Trophoblast cell (in vitro differentiated cells and primary cell): ENCODE results near the gene MYO16.
A peak's percentile ranks its signal among the peaks of the same experiment; 100 is the strongest.

Experiments used
- DNase-seq, 2 donors: peaks; one replicate each; pipeline ENCODE4 v3.0.0-alpha.2; 2016
- H2AFZ ChIP-seq: 2 replicates; pipeline ENCODE4 v1.6.1; 2013; ENCODE audit warnings: low read length, moderate library complexity, mild to moderate bottlenecking; ENCODE audit not compliant: insufficient read depth, poor library complexity
- H2AK5ac ChIP-seq: 2 replicates; pipeline ENCODE4 v1.6.1; 2013; ENCODE audit warnings: mild to moderate bottlenecking, low read length
- H2BK120ac ChIP-seq: 2 replicates; pipeline ENCODE4 v1.6.1; 2013; ENCODE audit warnings: low read length, mild to moderate bottlenecking, moderate library complexity; ENCODE audit not compliant: insufficient read depth, poor library complexity
- H2BK12ac ChIP-seq: 2 replicates; pipeline ENCODE4 v1.6.1; 2013; ENCODE audit warnings: mild to moderate bottlenecking, low read length, moderate library complexity
- H2BK5ac ChIP-seq: 2 replicates; pipeline ENCODE4 v1.6.1; 2013; ENCODE audit warnings: low read length, low read depth, moderate library complexity, mild to moderate bottlenecking; ENCODE audit not compliant: poor library complexity
- H3K14ac ChIP-seq: 2 replicates; pipeline ENCODE4 v1.6.1; 2013; ENCODE audit warnings: mild to moderate bottlenecking, low read length
- H3K18ac ChIP-seq: 2 replicates; pipeline ENCODE4 v1.6.1; 2013; ENCODE audit warnings: mild to moderate bottlenecking, low read length
- H3K23ac ChIP-seq: 2 replicates; pipeline ENCODE4 v1.6.1; 2013; ENCODE audit warnings: low read length
- H3K27ac ChIP-seq: 2 replicates; pipeline ENCODE4 v1.5.1; 2013; ENCODE audit warnings: low read depth, mild to moderate bottlenecking, inconsistent platforms, low read length, moderate library complexity
- H3K27me3 ChIP-seq: 2 replicates; pipeline ENCODE4 v1.6.1; 2013; ENCODE audit warnings: inconsistent platforms, mild to moderate bottlenecking, low read length, moderate library complexity; ENCODE audit not compliant: insufficient read depth
- H3K36me3 ChIP-seq, 2 experiments: 1 replicate in 1 of 2; 2 replicates in 1 of 2; pipeline ENCODE4 v1.6.1; 2013; ENCODE audit warnings: low read length in 2 of 2, mild to moderate bottlenecking in 2 of 2, moderate library complexity in 1 of 2; ENCODE audit not compliant: insufficient read depth in 2 of 2, control insufficient read depth in 1 of 2
- H3K4ac ChIP-seq: 2 replicates; pipeline ENCODE4 v1.6.1; 2013; ENCODE audit warnings: low read depth, mild to moderate bottlenecking, low read length, moderate library complexity
- H3K4me1 ChIP-seq, 2 experiments: 1 replicate in 1 of 2; 2 replicates in 1 of 2; pipeline ENCODE4 v1.6.1; 2013; ENCODE audit warnings: low read length in 2 of 2, mild to moderate bottlenecking in 2 of 2, moderate library complexity in 1 of 2; ENCODE audit not compliant: insufficient read depth in 2 of 2, control insufficient read depth in 1 of 2
- H3K4me2 ChIP-seq: 2 replicates; pipeline ENCODE4 v1.6.1; 2013; ENCODE audit warnings: inconsistent platforms, mild to moderate bottlenecking, low read length, moderate library complexity
- H3K4me3 ChIP-seq: 2 replicates; pipeline ENCODE4 v1.5.1; 2013; ENCODE audit warnings: mild to moderate bottlenecking, low read depth, low read length, inconsistent platforms
- H3K79me1 ChIP-seq: one replicate; pipeline ENCODE4 v1.6.1; 2013; ENCODE audit warnings: low read length
- H3K79me2 ChIP-seq: 2 replicates; pipeline ENCODE4 v1.6.1; 2013; ENCODE audit warnings: low read length, mild to moderate bottlenecking; ENCODE audit not compliant: control insufficient read depth, insufficient read depth, poor library complexity
- H3K9ac ChIP-seq: 2 replicates; pipeline ENCODE4 v1.6.1; 2013; ENCODE audit warnings: mild to moderate bottlenecking, low read length
- H3K9me3 ChIP-seq: 2 replicates; pipeline ENCODE4 v1.6.1; 2013; ENCODE audit warnings: low read depth, mild to moderate bottlenecking, control low read depth, inconsistent platforms, low read length; ENCODE audit not compliant: insufficient read depth
- H4K12ac ChIP-seq: 2 replicates; pipeline ENCODE4 v1.6.1; 2013; ENCODE audit warnings: low read depth, mild to moderate bottlenecking, low read length, moderate library complexity
- H4K8ac ChIP-seq: 2 replicates; pipeline ENCODE4 v1.6.1; 2013; ENCODE audit warnings: low read depth, mild to moderate bottlenecking, low read length, moderate library complexity
- H4K91ac ChIP-seq: one replicate; pipeline ENCODE4 v1.6.1; 2013; ENCODE audit warnings: low read depth, mild to moderate bottlenecking, low read length, moderate library complexity
- WGBS: extraction: QIAGEN DNeasy Blood & Tissue Kit; methylation state at CpG from one replicate; pipeline ENCODE4 v1.1.7; 2013; ENCODE audit warnings: missing lambda C conversion rate; ENCODE audit not compliant: insufficient read length, insufficient coverage; ENCODE audit errors: extremely low coverage; 5-methylcytosine and 5-hydroxymethylcytosine counted together

The MYO16 gene

DNA sequence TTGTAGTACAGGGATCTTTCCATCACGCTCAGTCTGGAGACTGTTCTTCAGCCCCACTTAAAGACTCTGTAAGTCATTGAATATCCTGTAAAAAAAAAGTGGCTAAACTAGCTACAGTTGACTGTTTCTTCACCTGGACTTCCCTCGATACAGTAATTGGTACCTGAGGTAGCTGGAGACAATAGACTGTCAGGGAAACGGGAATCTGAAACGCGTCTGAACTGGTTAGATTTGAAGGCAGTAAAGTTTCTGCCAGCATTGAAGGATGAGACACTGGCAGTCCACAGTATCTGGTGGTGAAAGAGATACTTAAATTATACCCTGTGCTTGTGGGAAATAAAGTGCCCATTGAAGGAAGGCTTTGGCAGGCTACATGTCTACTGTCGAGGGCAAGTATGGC lies 606.5 kb downstream of the MYO16 start:
- no peak overlapping the region for H3K4ac ChIP-seq
- no CpG with 5 or more reads among the region's 6 CpGs for WGBS
- H3K14ac ChIP-seq, result no peak overlapping the region
- DNase-seq, result no peak
- no peak overlapping the region for H3K4me2 ChIP-seq
- no peak overlapping the region for H2AK5ac ChIP-seq
- no peak overlapping the region for H4K12ac ChIP-seq
- no peak overlapping the region for H3K23ac ChIP-seq
- no peak overlapping the region for H3K18ac ChIP-seq
- no peak overlapping the region for H4K8ac ChIP-seq
- H3K36me3 ChIP-seq, result no peaks in the 10 kb centered on the region
- no peak overlapping the region for H2AFZ ChIP-seq
- no peak overlapping the region for H2BK12ac ChIP-seq
- H3K27ac ChIP-seq, result no peak overlapping the region
- H4K91ac ChIP-seq, result no peak overlapping the region
- H3K9me3 ChIP-seq, result no peaks in the 10 kb centered on the region
- H3K79me2 ChIP-seq, result no peaks in the 10 kb centered on the region
- H3K27me3 ChIP-seq, result no peaks in the 10 kb centered on the region
- peaks cover 1% of the 10 kb centered on the region for H3K79me1 ChIP-seq
- H3K9ac ChIP-seq, result no peak overlapping the region
- no peak overlapping the region for H3K4me3 ChIP-seq
- no peak overlapping the region for H2BK120ac ChIP-seq
- no peak overlapping the region for H2BK5ac ChIP-seq
- no peaks in the 10 kb centered on the region for H3K4me1 ChIP-seq

DNA sequence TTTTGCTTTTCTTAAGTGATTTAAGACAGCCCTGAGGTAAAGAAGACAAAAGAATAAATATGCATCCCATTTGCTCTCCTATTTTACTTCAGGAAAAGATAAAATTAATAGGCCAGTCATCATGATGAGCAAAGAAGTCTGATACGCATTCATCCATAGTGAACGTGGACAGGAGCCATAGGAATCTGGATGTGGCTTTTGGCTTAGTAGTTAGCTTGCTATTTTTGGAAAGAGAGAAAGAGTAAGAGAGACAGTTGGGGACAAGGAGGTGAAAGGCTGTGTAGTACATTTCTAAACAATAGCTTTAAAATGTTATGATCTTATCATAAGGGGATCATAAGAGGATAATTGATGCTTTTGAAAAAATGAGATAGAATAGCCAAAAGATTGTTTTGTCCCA lies 611.7 kb downstream of the MYO16 start:
- Histone ChIP-seq H3K79me2 (no peaks in the 10 kb centered on the region), H3K79me1 (peaks cover 18% of the 10 kb centered on the region), H3K4ac (no peak overlapping the region), H2AK5ac (no peak overlapping the region), H3K4me2 (no peak overlapping the region), H3K9me3 (no peaks in the 10 kb centered on the region), H2BK5ac (no peak overlapping the region), H3K4me3 (no peak overlapping the region), H3K4me1 (peaks cover 0 to 8% of the 10 kb centered on the region in 2 experiments), H2AFZ (no peak overlapping the region), H3K14ac (no peak overlapping the region), H3K9ac (no peak overlapping the region), H3K27me3 (no peaks in the 10 kb centered on the region), H3K27ac (no peak overlapping the region), H4K12ac (no peak overlapping the region), H2BK12ac (peak overlapping the region; percentile 56), H3K23ac (no peak overlapping the region), H3K36me3 (no peaks in the 10 kb centered on the region), H2BK120ac (no peak overlapping the region), H3K18ac (no peak overlapping the region), H4K8ac (no peak overlapping the region), H4K91ac (no peak overlapping the region)
- DNase-seq, result no peak
- no CpG with 5 or more reads among the region's 2 CpGs for WGBS

DNA sequence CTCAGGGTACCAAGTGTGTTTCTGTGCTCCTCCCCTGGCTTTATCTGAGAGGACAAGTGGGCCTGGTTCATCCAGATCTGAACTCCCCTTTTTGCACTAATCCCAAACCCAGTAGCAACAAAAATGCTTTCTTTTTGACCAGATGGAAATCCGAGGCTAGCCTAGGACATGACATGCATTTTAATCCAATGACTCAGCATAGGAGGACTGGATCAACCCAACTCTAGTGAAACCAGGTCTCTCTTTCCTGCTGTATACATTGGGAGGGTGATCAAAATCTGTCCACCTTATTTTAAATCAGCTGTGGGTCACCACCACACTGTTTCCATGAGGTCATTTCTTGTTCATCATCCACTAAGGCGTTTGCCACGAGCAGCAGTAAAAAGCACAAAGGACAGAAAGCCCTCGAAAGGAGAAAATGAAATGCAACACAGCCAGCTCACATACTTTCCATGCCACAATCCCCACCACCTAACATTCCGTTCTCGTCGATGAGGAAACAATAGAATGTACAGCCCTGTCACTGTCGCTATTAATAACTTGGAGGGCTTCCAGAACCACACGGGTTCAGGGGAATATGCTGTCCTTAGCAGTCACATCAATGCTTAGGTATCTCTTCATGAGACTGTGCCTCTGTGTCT lies 614.0 kb downstream of the MYO16 start:
- WGBS, result no CpG with 5 or more reads among the region's 9 CpGs
- peak overlapping the region; percentile 84 for H2BK5ac ChIP-seq
- H3K14ac ChIP-seq, result no peak overlapping the region
- H3K36me3 ChIP-seq, result no peaks in the 10 kb centered on the region
- peaks cover 18% of the 10 kb centered on the region for H3K79me1 ChIP-seq
- H2BK120ac ChIP-seq, result peak overlapping the region; percentile 44
- H2BK12ac ChIP-seq, result peak overlapping the region; percentile 25
- no peak overlapping the region for H3K4me3 ChIP-seq
- H2AFZ ChIP-seq, result peak overlapping the region; percentile 18
- H4K12ac ChIP-seq, result no peak overlapping the region
- no peak overlapping the region for H3K23ac ChIP-seq
- H3K27ac ChIP-seq, result peak overlapping the region; percentile 93
- no peaks in the 10 kb centered on the region for H3K9me3 ChIP-seq
- no peak overlapping the region for H4K8ac ChIP-seq
- H3K27me3 ChIP-seq, result no peaks in the 10 kb centered on the region
- no peak overlapping the region for H3K4ac ChIP-seq
- H3K79me2 ChIP-seq, result no peaks in the 10 kb centered on the region
- peak overlapping the region; percentile 0 for H4K91ac ChIP-seq
- DNase-seq, result peak; percentile 60 to 86
- no peak overlapping the region for H3K9ac ChIP-seq
- no peak overlapping the region for H2AK5ac ChIP-seq
- peak overlapping the region; percentile 41 for H3K4me2 ChIP-seq
- H3K4me1 ChIP-seq, result peaks cover 0 to 8% of the 10 kb centered on the region in 2 experiments
- H3K18ac ChIP-seq, result no peak overlapping the region

DNA sequence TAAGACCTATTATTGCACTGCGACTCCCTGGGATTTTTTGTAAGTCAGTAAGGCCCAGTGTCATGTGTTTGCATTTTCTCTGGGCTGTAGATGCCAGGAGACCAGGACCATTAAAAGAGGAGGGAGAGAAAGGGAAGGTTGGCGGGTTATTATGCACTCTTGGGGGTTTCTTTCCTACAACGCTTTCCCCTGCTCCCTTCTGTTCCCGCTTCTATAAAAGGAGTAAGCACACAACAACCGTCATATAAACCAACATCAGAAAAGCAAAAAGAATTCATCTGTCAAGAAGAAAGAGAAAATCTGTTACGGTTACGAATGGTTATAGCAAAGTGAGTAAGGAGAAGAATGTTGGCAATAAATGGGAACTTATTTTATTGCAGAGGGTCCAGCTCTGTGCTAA lies 615.2 kb downstream of the MYO16 start:
- Histone ChIP-seq H2AK5ac (peak overlapping the region; percentile 41), H4K12ac (no peak overlapping the region), H3K79me2 (no peaks in the 10 kb centered on the region), H3K9me3 (no peaks in the 10 kb centered on the region), H3K4me2 (no peak overlapping the region), H3K4me1 (peaks cover 0 to 8% of the 10 kb centered on the region in 2 experiments), H2BK120ac (peak overlapping the region; percentile 63), H3K36me3 (no peaks in the 10 kb centered on the region), H2BK12ac (peak overlapping the region; percentile 86), H3K4ac (no peak overlapping the region), H2BK5ac (peak overlapping the region; percentile 77), H3K23ac (no peak overlapping the region), H3K27me3 (no peaks in the 10 kb centered on the region), H3K27ac (peak overlapping the region; percentile 36), H2AFZ (no peak overlapping the region), H3K14ac (peak overlapping the region; percentile 14), H3K4me3 (no peak overlapping the region), H4K8ac (no peak overlapping the region), H3K79me1 (peaks cover 18% of the 10 kb centered on the region), H3K9ac (no peak overlapping the region), H3K18ac (no peak overlapping the region), H4K91ac (peak overlapping the region; percentile 87)
- DNase-seq, result no peak
- no CpG with 5 or more reads among the region's 7 CpGs for WGBS
